GM18907 (cell line): ENCODE data around the gene ALPG.
"Not testable (repeated sequence)": the region's sequence is repeated elsewhere in the genome, so short reads cannot be mapped to it uniquely, and the experiment has no call there.

Source experiments
- ATAC-seq: cut with Tn5 transposase; IDR thresholded peaks from one replicate; pipeline ENCODE4 v1.9.1; 2021; ENCODE audit warnings: mild to moderate bottlenecking, moderate library complexity; ENCODE audit not compliant: unreplicated experiment

ALPG gene

DNA sequence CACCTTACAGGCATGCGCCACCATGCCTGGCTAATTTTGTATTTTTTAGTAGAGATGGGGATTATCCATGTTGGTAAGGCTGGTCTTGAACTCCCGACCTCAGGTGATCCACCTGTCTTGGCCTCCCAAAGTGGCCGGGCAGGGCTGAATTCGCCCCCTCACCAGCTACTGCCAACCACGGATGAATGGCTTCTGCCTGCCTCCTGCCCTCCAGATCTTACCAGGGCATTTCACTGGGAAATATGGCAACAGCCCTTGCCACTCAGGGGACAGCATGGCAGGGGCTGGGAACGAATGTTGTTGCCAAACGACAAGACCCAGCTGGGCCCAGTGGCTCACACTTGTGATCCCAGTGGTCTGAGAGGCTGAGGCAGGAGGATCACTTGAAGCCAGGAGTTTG lies 29.9 kb upstream of the ALPG start:
- no peak for ATAC-seq

DNA sequence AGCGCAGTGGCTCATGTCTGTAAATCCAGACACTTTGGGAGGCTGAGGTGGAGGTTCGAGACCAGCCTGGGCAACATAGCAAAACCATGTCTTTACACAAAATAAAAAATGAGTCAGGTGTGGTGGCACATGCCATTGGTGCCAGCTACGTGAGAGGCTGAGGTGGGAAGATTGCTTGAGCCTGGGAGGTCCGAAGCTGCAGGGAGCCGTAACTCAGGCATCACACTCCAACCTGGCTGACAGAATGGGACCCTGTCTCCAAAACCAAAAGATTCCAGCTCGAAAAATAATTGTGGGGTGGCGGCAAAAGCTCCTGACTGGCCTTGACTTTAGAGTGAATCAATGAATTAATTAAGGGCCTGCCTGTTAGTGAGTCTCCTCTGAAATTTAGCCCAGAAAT lies 29.3 kb upstream of the ALPG start:
- no peak for ATAC-seq

DNA sequence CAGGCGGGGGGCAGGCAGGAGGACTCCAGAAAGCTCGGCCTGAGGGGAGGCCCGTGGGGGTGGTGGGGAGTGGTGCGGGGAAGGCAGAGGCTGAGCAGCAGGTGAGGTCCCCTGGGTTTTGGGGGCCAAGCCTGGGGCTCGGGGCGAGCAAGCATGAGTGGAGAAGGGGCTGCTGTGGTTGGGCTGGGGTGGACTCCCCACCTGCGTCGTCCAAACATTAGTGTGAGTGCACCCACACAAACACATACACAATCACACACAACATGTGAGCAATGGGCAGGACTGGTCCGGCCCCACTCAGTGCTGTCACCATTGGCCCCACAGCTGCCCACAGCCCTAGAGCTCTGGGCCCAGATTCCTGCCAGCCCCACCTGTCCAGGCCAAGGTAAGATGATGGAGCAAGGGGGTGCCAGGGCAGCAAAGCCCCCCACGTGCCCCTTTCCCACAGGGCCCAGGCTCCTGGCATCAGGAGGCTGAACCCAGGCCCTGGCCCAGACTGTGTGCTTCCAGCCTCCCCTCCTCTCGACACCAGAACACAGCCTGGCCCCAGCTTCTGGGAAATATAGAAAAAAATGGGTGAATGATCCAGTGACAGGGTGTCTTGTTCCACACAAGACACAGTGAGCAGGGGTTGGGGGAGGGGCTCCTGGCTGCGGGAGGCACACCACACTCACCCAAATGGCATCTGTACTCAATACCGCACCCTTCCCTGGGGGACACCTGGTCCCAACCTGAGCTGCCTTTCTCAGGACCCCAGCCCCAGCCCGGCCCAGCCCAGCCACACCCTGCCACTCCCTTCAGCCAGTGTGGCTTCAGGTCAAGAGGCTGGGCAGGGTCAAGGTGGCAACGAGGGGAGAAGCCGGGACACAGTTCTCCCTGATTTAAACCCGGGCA lies 28.6 kb upstream of the ALPG start:
- no peak for ATAC-seq

DNA sequence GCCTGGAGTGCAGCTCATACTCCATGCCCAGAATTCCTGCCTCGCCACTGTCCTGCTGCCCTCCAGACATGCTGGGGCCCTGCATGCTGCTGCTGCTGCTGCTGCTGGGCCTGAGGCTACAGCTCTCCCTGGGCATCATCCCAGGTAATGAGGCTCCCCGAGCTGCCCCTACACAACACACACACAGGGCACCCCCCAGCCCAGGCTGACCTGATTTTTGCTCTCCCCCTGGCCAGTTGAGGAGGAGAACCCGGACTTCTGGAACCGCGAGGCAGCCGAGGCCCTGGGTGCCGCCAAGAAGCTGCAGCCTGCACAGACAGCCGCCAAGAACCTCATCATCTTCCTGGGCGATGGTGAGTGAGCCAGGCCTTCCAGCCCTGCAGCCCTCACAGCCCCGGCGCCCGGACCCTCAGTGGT lies 27.9 kb upstream of the ALPG start, which contains the start of gene ALPP:
TSS of gene ALPP (plus strand) at position 17 of the 417 bp plus-strand sequence. CDS start at position 69, 52 bp downstream.
- not testable (repeated sequence) for ATAC-seq

DNA sequence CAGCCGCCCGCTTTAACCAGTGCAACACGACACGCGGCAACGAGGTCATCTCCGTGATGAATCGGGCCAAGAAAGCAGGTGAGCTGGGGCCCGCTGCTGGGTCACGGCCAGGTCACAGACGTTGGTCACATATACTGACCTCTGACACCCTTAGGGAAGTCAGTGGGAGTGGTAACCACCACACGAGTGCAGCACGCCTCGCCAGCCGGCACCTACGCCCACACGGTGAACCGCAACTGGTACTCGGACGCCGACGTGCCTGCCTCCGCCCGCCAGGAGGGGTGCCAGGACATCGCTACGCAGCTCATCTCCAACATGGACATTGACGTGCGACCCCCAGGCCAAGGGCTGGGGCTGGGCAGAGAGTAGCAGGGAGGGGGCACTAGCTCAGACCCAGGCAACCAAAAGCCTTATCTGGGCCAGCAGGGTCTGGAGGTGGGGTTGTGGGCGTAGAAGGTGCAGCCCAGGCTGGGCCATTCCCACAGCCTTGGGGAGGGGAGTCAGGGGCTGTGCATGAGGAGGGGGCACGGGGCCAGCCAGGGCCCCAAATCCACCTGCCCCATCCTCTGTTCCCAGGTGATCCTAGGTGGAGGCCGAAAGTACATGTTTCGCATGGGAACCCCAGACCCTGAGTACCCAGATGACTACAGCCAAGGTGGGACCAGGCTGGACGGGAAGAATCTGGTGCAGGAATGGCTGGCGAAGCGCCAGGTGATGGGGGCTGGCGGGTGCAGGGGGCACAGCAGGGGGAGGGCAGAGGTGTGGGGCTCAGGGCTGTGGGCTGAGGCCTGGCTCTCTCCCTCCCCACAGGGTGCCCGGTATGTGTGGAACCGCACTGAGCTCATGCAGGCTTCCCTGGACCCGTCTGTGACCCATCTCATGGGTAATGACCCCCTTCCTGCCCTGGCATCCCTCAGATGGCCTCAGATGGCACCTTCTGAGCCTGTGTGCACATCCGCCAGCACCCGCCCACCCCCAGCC lies 26.7 kb upstream of the ALPG start:
- not testable (repeated sequence) for ATAC-seq

DNA sequence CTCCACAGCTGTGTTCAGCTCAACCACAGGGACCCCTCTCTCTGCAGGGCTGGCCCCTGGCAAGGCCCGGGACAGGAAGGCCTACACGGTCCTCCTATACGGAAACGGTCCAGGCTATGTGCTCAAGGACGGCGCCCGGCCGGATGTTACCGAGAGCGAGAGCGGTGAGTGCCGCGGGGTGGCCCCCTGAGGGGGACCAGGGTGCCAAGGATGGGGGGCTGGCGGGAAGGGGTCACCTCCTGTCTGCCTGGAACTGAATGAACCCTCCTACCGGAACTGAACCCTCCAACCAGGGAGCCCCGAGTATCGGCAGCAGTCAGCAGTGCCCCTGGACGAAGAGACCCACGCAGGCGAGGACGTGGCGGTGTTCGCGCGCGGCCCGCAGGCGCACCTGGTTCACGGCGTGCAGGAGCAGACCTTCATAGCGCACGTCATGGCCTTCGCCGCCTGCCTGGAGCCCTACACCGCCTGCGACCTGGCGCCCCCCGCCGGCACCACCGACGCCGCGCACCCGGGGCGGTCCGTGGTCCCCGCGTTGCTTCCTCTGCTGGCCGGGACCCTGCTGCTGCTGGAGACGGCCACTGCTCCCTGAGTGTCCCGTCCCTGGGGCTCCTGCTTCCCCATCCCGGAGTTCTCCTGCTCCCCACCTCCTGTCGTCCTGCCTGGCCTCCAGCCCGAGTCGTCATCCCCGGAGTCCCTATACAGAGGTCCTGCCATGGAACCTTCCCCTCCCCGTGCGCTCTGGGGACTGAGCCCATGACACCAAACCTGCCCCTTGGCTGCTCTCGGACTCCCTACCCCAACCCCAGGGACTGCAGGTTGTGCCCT lies 25.2 kb upstream of the ALPG start:
- not testable (repeated sequence) for ATAC-seq

DNA sequence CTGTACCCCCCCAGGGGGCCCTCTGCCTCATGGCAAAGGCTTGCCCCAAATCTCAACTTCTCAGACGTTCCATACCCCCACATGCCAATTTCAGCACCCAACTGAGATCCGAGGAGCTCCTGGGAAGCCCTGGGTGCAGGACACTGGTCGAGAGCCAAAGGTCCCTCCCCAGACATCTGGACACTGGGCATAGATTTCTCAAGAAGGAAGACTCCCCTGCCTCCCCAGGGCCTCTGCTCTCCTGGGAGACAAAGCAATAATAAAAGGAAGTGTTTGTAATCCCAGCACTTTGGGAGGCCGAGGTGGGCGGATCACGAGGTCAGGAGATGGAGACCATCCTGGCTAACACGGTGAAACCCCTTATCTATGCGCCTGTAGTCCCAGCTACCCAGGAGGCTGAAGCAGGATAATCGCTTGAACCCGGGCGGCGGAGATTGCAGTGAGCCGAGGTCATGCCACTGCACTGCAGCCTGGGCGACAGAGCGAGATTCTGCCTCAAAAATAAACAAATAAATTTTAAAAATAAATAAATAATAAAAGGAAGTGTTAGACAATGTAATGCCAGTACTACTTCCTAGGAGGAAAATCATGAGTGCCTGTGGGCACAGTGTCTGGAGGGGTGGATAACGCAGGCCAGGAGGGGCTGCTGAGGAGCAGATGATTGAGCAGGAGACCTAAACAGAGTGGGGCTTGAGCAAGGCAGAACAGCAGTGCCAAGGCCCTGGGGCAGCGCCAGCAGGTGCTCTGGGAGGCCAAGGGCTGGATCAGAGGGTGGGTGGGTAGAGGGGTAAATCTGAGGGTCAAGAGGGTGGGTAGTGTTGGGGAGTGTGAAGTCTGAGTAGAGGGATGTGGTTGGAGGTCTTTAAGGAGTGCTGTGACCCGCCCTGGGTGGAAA lies 24.1 kb upstream of the ALPG start:
- no peak for ATAC-seq

DNA sequence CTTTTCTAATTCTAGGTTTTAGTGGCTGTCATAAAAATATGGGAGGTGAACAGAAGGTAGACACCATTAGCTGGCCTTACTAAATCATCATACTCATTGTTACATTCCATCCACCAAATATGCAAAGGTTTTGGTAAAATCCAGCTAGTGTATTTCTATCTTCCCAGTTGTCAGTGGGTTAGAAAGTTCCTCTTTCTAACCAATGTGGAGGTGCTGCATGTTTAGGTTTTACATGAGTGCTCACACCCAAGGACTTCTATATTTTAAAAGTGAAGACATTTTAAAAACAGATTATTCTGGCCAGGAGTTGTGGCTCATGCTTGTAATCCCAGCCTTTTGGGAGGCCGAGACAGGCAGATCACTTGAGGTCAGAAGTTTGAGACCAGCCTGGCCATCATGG lies 22.2 kb upstream of the ALPG start:
- no peak for ATAC-seq

DNA sequence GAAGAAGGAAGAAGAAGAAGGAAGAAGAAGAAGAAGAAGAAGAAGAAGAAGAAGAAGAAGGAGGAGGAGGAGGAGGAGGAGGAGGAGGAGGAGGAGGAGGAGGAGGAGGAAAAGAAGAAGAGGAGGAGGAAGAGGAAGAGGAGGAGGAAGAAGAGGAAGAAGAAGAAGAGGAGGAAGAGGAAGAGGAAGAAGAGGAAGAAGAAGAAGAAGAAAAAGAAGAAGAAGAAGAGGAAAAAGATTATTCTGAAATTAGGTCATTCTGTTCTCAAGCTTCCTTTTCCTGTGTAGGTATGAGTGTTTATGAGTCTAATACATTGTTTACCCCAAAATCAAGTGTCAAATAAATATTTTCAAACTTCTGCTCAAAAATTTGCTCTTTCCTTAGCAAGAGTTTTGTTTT lies 21.6 kb upstream of the ALPG start:
- ATAC-seq: not testable (repeated sequence)

DNA sequence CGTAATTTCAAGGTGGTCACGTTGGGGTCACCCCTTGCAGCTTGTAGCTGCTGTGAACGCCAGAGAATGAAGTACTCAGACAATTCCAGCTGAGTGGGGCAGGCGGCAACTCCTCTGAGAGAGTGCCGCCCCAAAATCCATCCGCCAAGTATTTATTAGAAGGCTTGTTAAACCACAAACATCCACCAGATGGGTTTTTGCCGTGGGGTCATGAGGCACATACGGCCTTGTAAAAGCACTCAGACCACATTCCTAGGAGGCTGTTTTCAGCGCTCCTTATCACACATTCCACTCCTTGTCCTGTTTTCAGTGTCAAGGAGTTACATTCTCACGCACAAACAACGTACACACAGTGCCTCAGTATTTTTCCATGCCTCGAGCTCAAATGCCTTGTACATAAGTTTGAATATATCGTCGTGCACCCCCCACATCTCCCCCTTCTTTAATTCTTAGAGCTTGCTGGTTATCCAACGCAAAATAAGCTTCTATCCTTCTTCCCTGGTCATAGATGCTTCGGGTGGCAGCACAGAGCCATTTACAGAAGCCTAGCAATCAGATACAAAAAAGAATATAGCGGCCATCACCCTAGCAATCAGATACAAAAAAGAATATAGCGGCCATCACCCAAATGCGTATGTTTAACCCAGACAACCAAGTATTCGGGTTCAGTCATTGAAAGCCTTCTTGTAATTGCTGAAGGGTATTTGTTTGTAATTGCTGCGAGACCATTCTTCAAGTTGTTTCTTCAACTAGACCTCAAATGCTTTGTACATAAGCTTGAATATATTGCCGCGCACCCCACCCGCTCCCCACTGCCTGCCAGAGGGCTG lies 20.8 kb upstream of the ALPG start:
- no peak for ATAC-seq

DNA sequence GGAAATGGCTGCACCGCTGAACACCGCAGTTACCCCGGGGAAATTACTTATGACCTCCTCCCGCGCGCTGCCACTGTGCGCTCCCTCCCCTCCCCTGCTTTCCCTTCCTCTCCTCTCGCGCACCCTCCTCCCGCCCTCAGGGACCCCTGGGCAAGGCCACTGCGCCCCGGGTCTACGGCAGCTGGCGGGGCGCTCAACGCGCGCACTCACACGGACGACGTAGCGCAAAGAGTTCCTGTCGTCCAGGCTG lies 20.2 kb upstream of the ALPG start:
- no peak for ATAC-seq

DNA sequence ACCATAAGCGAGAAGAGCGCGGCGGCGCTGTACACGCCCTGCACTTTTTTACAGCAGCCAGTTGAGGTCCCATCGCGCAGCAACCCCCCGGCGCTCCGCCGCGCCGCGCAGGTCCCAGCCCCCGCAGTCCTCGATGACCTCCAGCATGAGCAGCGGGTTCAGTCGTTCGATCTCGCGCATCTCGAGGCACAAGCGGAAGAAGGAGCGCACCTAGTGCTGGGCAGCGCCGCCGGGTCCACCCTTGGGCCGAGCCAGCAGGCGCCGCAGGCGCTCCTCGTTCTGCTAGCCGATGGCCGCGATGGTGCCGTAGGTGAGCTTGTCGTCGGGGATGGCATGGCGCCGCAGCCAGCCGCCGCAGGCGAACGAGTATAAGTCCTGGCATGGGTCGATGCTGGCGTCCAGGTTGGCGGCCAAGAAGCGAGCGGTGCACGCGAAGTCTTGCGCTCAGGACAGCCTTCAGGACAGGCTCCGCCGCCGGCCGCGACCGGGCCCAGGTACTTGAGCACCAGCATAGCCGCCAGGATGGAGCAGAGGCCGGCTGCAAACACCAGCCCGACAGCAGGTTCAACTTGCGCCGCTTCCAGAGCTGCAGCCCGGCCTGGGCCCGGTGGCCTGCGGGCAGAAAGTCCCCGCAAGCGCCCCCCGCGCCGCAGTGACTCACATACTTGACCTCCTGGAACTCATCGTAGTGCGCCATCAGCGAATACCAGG lies 19.7 kb upstream of the ALPG start:
- ATAC-seq: no peak

DNA sequence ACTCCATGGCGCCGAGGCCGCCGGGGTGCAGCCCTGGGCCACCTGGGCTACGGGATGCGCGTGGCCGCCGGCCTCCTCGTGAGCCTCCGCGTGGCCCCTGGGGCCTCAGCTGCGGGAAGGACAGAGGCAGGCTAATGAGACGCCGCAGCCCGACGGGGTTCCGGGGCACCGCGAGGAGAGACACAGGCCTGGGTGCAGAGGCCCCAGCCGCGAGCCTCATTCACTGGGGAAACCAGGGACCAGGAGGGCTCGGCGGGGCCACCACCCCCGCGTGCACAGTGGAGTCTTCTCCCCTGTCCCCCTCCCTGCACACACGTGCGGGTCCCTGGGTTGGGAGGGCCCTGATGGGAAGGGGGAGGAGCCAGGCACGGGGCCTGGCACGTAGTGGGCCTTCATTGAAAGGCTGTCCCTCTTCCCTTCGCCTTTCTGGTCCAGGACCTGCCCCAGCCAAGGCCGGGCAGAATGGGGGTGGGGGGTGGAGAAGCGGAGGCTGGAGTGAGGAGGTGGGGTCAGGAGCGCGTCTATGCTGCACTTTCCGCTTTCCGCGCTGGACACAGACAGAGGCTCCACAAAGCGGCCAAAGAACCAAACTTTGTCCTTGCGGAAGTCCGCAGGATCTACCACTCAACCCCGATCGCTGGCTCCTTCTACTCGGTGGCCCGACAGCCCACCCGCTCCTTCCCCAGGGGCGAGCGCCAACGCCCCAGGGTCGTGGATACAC lies 19.0 kb upstream of the ALPG start:
- no peak for ATAC-seq

DNA sequence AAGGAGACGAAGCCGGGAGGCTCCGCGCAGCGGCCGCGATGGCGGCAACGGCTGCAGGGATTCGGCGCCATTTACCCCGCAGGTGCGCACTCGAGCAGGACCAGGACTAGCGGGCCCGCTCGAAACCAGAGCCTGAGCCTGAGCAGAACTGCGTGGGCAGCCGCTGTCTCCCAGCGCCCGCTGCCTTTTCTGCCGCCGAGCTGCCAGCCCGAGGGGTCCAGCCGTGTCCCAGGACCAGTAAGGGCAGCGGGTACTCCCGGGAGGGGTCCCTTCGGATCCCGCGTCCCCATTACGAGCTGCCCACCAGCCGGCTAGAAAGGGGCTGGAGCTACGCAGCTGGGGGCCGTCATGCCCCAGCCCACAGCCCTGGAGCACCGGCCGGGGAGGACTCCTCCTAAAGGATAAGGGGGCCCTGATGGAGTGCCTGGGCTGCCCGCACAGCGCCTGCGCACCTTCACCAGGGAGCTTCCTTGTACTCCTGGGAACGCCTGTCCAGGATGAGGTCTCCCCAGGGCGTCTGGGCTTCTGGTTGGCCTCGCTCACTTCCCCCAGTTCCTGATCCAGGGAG lies 18.2 kb upstream of the ALPG start:
- no peak for ATAC-seq

DNA sequence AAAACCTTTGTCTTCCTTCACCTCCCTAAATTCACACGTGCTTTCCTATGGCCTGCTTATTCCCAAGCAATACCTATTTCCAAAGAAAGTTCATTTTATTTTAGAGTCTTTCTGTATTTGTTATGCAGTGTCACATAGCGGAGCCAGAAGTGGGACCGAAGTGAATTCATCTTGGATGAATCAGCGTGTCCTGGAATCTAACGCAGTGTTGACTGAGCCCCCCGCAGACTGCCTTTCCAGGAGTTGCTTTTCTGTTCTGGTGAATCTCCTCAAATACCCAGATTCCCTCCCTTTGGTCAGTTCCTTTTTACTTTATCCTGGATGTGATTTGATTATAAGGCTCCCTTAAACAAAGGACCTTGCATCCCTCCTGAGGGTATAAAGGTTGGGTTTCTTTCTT lies 17.3 kb upstream of the ALPG start:
- ATAC-seq: no peak

DNA sequence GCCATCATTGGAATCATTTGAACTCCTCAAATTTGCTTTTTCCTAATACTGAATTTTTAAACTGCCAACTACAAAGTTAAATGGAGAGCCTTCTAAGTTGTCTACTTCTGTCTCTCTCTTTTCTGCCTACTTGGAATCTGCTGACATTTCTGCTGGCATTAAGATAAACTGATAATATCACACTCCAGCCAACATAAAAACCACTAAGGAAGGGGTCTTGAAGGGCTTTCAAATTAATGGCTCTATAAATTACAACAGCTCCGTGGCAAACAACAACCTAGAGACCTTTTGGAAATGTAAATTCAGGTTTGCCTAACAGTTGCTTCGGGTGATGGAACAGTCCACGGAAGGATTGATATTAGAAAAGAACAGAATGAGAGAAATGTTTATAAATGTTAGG lies 16.0 kb upstream of the ALPG start:
- no peak for ATAC-seq

DNA sequence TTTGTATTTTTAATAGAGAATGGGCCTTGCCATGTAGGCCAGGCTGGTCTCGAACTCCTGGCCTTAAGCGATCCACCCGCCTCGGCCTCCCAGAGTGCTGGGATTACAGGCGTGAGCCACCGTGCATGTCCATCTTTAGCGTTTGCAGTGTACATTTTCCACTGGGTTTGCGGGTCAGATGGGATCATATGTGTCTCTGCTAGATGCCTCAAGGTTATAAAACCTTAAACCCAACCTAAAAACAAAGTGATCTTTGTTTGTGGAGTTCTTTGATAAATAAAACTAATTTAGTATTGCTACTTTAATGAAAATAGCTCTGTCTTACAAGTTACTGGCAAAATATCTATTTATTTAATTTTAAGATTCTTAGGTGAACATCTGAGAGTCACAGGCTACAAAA lies 13.1 kb upstream of the ALPG start:
- ATAC-seq: no peak

DNA sequence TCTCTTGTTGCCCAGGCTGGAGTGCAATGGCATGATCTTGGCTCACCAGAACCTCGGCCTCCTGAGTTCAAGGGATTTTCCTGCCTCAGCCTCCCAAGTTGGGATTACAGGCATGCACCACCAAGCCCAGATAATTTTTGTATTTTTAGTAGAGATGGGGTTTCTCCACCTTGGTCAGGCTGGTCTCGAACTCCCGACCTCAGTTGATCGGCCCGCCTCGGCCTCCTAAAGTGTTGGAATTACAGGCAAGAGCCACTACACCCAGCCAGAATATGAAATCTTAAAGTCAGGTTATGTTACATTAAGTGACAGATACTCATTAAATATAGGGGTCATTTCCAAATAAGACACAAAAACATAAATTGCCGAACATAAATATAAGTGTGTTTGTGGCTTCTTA lies 12.2 kb upstream of the ALPG start:
- ATAC-seq: not testable (repeated sequence)
